Astrocyte (in vitro differentiated cells and primary cell): ENCODE measurements around the gene RIPOR3.

Experiments used
- CTCF ChIP-seq: IDR thresholded peaks from 2 replicates; pipeline ENCODE4 v1.5.1; 2011; ENCODE audit warnings: low read depth, mild to moderate bottlenecking, inconsistent platforms, low read length, moderate library complexity; ENCODE audit not compliant: insufficient read depth
- EZH2 ChIP-seq: IDR thresholded peaks from 2 replicates; pipeline ENCODE4 v1.6.1; 2012; ENCODE audit warnings: mild to moderate bottlenecking, low read length, inconsistent platforms; ENCODE audit not compliant: insufficient read depth

DNA sequence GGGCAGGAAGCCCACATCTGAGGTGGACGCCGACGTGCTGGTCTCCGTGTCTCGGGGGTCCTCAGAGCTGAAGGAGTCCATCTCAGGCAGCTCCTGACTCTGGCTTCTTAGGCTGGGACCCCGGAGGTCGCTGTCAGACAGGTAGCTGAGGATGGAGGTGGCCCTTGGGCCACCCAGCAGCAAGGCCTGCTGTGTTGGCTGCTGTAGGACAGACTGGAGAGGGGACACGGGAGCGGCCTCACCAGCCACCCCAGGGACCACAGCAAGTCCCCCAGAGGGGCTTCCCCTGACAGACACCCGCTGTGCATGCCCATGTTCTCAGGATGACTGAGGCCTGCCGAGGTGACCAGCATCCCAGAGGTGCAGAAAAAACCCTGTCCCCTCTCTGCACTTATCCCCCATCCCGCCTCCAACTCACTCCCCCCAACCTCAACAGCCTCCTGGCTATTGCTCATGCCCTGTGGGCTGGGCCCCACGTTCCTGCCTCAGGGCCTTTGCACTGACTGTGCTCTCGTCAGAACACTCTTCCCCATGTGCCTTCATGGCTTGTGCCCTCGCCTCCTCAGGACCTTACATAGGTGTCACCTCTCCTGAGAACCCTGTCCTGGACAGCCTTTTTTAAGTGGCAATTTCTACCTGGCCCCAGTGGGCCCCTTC lies 88.8 kb downstream of the RIPOR3 start:
- TF ChIP-seq CTCF, result no peak
- no peak for TF ChIP-seq EZH2
